A673 (cell line): ENCODE results near the gene DTNA. TPM values are rescaled to one million over a fixed set of nuclear protein-coding genes. Genes with fewer than 3 reads are reported as not detected.

Experiments used
- BruUV-seq: library from RNA; stranded (reverse); fragments of 400-500 nt; replicated peaks from 2 replicates; lab custom pipeline; 2021; lab: Mats Ljungman, UMichigan
- CTCF ChIA-PET: fragments of 300-600 bp; sonication (Branson Sonifier 250); formaldehyde crosslinking; loops from one replicate; lab custom pipeline; 2022; ENCODE audit warnings: antibody characterized with exemption; lab: Charles Lee
- POLR2A ChIA-PET: fragments of 300-600 bp; sonication (Branson Sonifier 250); formaldehyde crosslinking; loops from one replicate; lab custom pipeline; 2022; ENCODE audit warnings: antibody characterized with exemption; ENCODE audit not compliant: low non-redundant PET; lab: Charles Lee
- DNase-seq: peaks from one replicate; pipeline ENCODE4 v3.0.0-alpha.2; 2015; ENCODE audit warnings: low spot score
- H3K27ac ChIP-seq: fragments of 200-600 bp; sonication (generic); 2 replicates; pipeline ENCODE4 v1.5.1; 2016; ENCODE audit warnings: mixed run types, low read depth, mild to moderate bottlenecking, mixed read lengths, antibody characterized with exemption, low read length; ENCODE audit not compliant: poor library complexity, severe bottlenecking
- H3K27me3 ChIP-seq: fragments of 200-600 bp; sonication (generic); replicated peaks from 2 replicates; pipeline ENCODE4 v1.6.1; 2017; ENCODE audit warnings: mixed run types, low read depth, mild to moderate bottlenecking, mixed read lengths, antibody characterized with exemption, low read length; ENCODE audit not compliant: insufficient read depth, poor library complexity
- H3K36me3 ChIP-seq: fragments of 200-600 bp; sonication (generic); 2 replicates; pipeline ENCODE4 v1.6.1; 2016; ENCODE audit warnings: mixed run types, mild to moderate bottlenecking, mixed read lengths, antibody characterized with exemption, low read length; ENCODE audit not compliant: insufficient read depth, poor library complexity, severe bottlenecking
- H3K4me1 ChIP-seq: fragments of 200-600 bp; sonication (generic); 2 replicates; pipeline ENCODE4 v1.6.1; 2017; ENCODE audit warnings: mixed run types, mild to moderate bottlenecking, mixed read lengths, antibody characterized with exemption, low read length; ENCODE audit not compliant: insufficient read depth, poor library complexity, severe bottlenecking
- H3K4me3 ChIP-seq: fragments of 200-600 bp; sonication (generic); 2 replicates; pipeline ENCODE4 v1.5.1; 2016; ENCODE audit warnings: low read depth, mixed run types, mild to moderate bottlenecking, mixed read lengths, low read length; ENCODE audit not compliant: poor library complexity, severe bottlenecking
- H3K9me3 ChIP-seq: fragments of 200-600 bp; sonication (generic); 2 replicates; pipeline ENCODE4 v1.6.1; 2016; ENCODE audit warnings: mixed run types, low read depth, mild to moderate bottlenecking, mixed read lengths, antibody characterized with exemption, low read length; ENCODE audit not compliant: poor library complexity, severe bottlenecking
- EZH2 ChIP-seq: fragments of 200-600 bp; sonication (generic); IDR thresholded peaks from 2 replicates; pipeline ENCODE4 v1.6.1; 2017; ENCODE audit warnings: borderline replicate concordance, low read depth, mild to moderate bottlenecking, mixed read lengths, antibody characterized with exemption, low read length; ENCODE audit not compliant: poor library complexity, severe bottlenecking
- intact Hi-C: fragments of 100-400 bp; cut with micrococcal nuclease; formaldehyde crosslinking; loops from one replicate; pipeline ENCODE4 v1.10.0; 2022; ENCODE audit not compliant: unreplicated experiment
- total RNA-seq: library from RNA; stranded (reverse); gene quantifications from 2 replicates; pipeline ENCODE4 v1.2.3, GENCODE V29; 2021
- TF ChIP-seq, protein P1 (sequence below): fragments of 300-800, 200-600 bp; sonication (generic); conservative IDR thresholded peaks from 2 replicates; pipeline ENCODE4 v1.5.1; 2017; ENCODE audit warnings: low read depth, mild to moderate bottlenecking, antibody characterized with exemption, low read length, moderate library complexity, mixed read lengths

The DTNA gene
- total RNA-seq, 1 experiment from 2014 or later: 18.6 TPM

DNA sequence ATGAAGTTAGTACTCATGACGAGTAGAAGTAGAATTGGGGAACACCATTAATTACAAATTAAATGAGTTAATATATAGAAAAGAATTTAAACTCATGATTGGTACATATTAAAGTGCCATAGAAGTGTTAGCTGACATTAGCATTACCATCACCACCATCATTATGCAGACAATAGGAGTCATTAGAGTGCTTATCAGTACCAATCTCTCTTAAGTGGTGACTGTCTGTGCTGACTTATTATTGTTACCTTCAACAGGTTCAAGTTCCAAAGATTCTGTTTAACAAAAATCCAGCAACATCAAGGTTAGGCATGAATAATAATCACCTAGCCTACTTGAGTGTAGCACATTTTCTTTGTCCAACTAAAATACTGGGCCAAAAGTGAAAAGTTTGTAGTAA lies 222.3 kb downstream of the DTNA start:
- TF ChIP-seq EZH2: no peak
- TF ChIP-seq, protein P1, sequence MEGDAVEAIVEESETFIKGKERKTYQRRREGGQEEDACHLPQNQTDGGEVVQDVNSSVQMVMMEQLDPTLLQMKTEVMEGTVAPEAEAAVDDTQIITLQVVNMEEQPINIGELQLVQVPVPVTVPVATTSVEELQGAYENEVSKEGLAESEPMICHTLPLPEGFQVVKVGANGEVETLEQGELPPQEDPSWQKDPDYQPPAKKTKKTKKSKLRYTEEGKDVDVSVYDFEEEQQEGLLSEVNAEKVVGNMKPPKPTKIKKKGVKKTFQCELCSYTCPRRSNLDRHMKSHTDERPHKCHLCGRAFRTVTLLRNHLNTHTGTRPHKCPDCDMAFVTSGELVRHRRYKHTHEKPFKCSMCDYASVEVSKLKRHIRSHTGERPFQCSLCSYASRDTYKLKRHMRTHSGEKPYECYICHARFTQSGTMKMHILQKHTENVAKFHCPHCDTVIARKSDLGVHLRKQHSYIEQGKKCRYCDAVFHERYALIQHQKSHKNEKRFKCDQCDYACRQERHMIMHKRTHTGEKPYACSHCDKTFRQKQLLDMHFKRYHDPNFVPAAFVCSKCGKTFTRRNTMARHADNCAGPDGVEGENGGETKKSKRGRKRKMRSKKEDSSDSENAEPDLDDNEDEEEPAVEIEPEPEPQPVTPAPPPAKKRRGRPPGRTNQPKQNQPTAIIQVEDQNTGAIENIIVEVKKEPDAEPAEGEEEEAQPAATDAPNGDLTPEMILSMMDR: no peak
- Histone ChIP-seq H3K36me3 (no peaks in the 10 kb centered on the region), H3K27ac (no peak overlapping the region), H3K27me3 (no peaks in the 10 kb centered on the region), H3K4me3 (no peak overlapping the region), H3K4me1 (no peaks in the 10 kb centered on the region), H3K9me3 (no peaks in the 10 kb centered on the region)
- CTCF ChIA-PET: no interaction called here
- intact Hi-C loops: no loop called here
- BruUV-seq: no TSS peak
- no peak for DNase-seq
- POLR2A ChIA-PET: no interaction called here

- H3K9me3 ChIP-seq: no peaks in the 10 kb centered on the region
- no peaks in the 10 kb centered on the region for H3K36me3 ChIP-seq
- no peak overlapping the region for H3K27ac ChIP-seq
- TF ChIP-seq, protein P1: no peak
- ChIA-PET CTCF (no interaction called here), POLR2A (no interaction called here)
- BruUV-seq: no TSS peak
- H3K4me3 ChIP-seq: no peak overlapping the region
- intact Hi-C loops: no loop called here
- no peaks in the 10 kb centered on the region for H3K27me3 ChIP-seq
- no peaks in the 10 kb centered on the region for H3K4me1 ChIP-seq
- DNase-seq: no peak
These were observed 222.8 kb downstream of the DTNA start for GRCh38 chr18:34932792-34933466.

- no peaks in the 10 kb centered on the region for H3K4me1 ChIP-seq
- H3K27me3 ChIP-seq: no peaks in the 10 kb centered on the region
- BruUV-seq: no TSS peak
- CTCF ChIA-PET: no interaction called here
- H3K27ac ChIP-seq: no peak overlapping the region
- DNase-seq: no peak
- H3K4me3 ChIP-seq: no peak overlapping the region
- POLR2A ChIA-PET: no interaction called here
- no peaks in the 10 kb centered on the region for H3K9me3 ChIP-seq
- TF ChIP-seq, protein P1: no peak
- TF ChIP-seq EZH2: no peak
- intact Hi-C loops: no loop called here
- no peaks in the 10 kb centered on the region for H3K36me3 ChIP-seq
These were observed 224.0 kb downstream of the DTNA start for GRCh38 chr18:34933909-34934661.
